Liver (tissue), 9 donors: ENCODE results near the gene TPST2. TPM values are rescaled to one million over a fixed set of nuclear protein-coding genes. Genes with fewer than 3 reads are reported as not detected.

Experiments
- DNase-seq: peaks from one replicate; pipeline ENCODE4 v3.0.0-alpha.2; 2017; ENCODE audit warnings: low spot score
- H3K27ac ChIP-seq, 2 donors: one replicate each; pipeline ENCODE4 v1.7.0; 2013; ENCODE audit warnings: inconsistent platforms in 2 of 2, low read length in 2 of 2, control low read depth in 1 of 2, low read depth in 1 of 2, mild to moderate bottlenecking in 1 of 2
- H3K27me3 ChIP-seq, 4 donors: one replicate each; pipeline versions ENCODE4 v1.6.1 to v1.7.0; 2013; ENCODE audit warnings: low read length in 3 of 4, inconsistent platforms in 1 of 4, mild to moderate bottlenecking in 1 of 4, moderate library complexity in 1 of 4; ENCODE audit not compliant: control insufficient read depth in 4 of 4, insufficient read depth in 4 of 4
- H3K36me3 ChIP-seq, 4 donors: one replicate each; pipeline versions ENCODE4 v1.6.1 to v1.7.0; 2013; ENCODE audit warnings: low read length in 3 of 4, mild to moderate bottlenecking in 3 of 4, low read depth in 1 of 4, moderate library complexity in 1 of 4; ENCODE audit not compliant: control insufficient read depth in 4 of 4, insufficient read depth in 3 of 4
- H3K4me1 ChIP-seq, 4 donors: one replicate each; pipeline versions ENCODE4 v1.6.1 to v1.7.0; 2013; ENCODE audit warnings: low read length in 3 of 4, mild to moderate bottlenecking in 3 of 4, moderate library complexity in 1 of 4; ENCODE audit not compliant: control insufficient read depth in 4 of 4, insufficient read depth in 4 of 4
- H3K4me3 ChIP-seq, 3 donors: one replicate each; pipeline versions ENCODE4 v1.6.1 to v1.7.0; 2013; ENCODE audit warnings: low read length in 3 of 3, control low read depth in 1 of 3, low read depth in 1 of 3, mild to moderate bottlenecking in 1 of 3
- H3K9ac ChIP-seq, 2 donors: one replicate each; pipeline ENCODE4 v1.7.0; 2013; ENCODE audit warnings: low read length in 2 of 2, mild to moderate bottlenecking in 2 of 2, moderate library complexity in 2 of 2, control low read depth in 1 of 2, low read depth in 1 of 2
- H3K9me3 ChIP-seq, 4 donors: one replicate each; pipeline versions ENCODE4 v1.6.1 to v1.7.0; 2013; ENCODE audit warnings: low read length in 3 of 4; ENCODE audit not compliant: control insufficient read depth in 4 of 4
- ATF3 ChIP-seq: IDR thresholded peaks from 2 replicates; pipeline ENCODE4 v1.6.1; 2016; ENCODE audit warnings: antibody characterized with exemption
- EGR1 ChIP-seq, 2 donors: IDR thresholded peaks; 2 replicates each; pipeline ENCODE4 v1.6.1; 2016 to 2018; ENCODE audit warnings: antibody characterized with exemption in 2 of 2, low read depth in 2 of 2
- FOXA1 ChIP-seq: IDR thresholded peaks from 2 replicates; pipeline ENCODE4 v1.6.1; 2016; ENCODE audit warnings: antibody characterized with exemption
- FOXA2 ChIP-seq: IDR thresholded peaks from 2 replicates; pipeline ENCODE4 v1.6.1; 2016; ENCODE audit warnings: antibody characterized with exemption
- GABPA ChIP-seq, 2 donors: IDR thresholded peaks in 1 of 2; conservative IDR thresholded peaks in 1 of 2; 2 replicates each; pipeline ENCODE4 v1.6.1; 2016; ENCODE audit warnings: antibody characterized with exemption in 2 of 2, mild to moderate bottlenecking in 1 of 2, moderate library complexity in 1 of 2
- HNF4A ChIP-seq, 2 donors: conservative IDR thresholded peaks; 2 replicates each; pipeline ENCODE4 v1.6.1; 2016; ENCODE audit warnings: antibody characterized with exemption in 2 of 2, mild to moderate bottlenecking in 2 of 2
- HNF4G ChIP-seq: IDR thresholded peaks from 2 replicates; pipeline ENCODE4 v1.6.1; 2016; ENCODE audit warnings: antibody characterized with exemption
- JUND ChIP-seq, 2 donors: IDR thresholded peaks; 2 replicates each; pipeline ENCODE4 v1.6.1; 2016; ENCODE audit warnings: antibody characterized with exemption in 2 of 2
- NR2F2 ChIP-seq: IDR thresholded peaks from 2 replicates; pipeline ENCODE4 v1.6.1; 2016; ENCODE audit warnings: antibody characterized with exemption
- RAD21 ChIP-seq, 2 donors: IDR thresholded peaks; 2 replicates each; pipeline ENCODE4 v1.6.1; 2016; ENCODE audit warnings: antibody characterized with exemption in 2 of 2, mild to moderate bottlenecking in 2 of 2
- RXRA ChIP-seq, 2 donors: IDR thresholded peaks; 2 replicates each; pipeline ENCODE4 v1.6.1; 2017 to 2018; ENCODE audit warnings: antibody characterized with exemption in 2 of 2, mild to moderate bottlenecking in 1 of 2
- SP1 ChIP-seq: IDR thresholded peaks from 2 replicates; pipeline ENCODE4 v1.6.1; 2018; ENCODE audit warnings: antibody characterized with exemption, mild to moderate bottlenecking
- TAF1 ChIP-seq: conservative IDR thresholded peaks from 2 replicates; pipeline ENCODE4 v1.6.1; 2016; ENCODE audit warnings: antibody characterized with exemption, mild to moderate bottlenecking
- YY1 ChIP-seq: IDR thresholded peaks from 2 replicates; pipeline ENCODE4 v1.6.1; 2016; ENCODE audit warnings: antibody characterized with exemption, mild to moderate bottlenecking
- ZBTB33 ChIP-seq: IDR thresholded peaks from 2 replicates; pipeline ENCODE4 v1.6.1; 2016; ENCODE audit warnings: antibody characterized with exemption
- WGBS: extraction: QIAGEN DNeasy Blood & Tissue Kit; methylation state at CpG from one replicate; pipeline ENCODE4 v1.1.7; 2013; 5-methylcytosine and 5-hydroxymethylcytosine counted together
- polyA plus RNA-seq, 2 donors: library from polyadenylated mRNA; stranded (reverse) in 1 of 2; unstranded in 1 of 2; fragments of 200-250 nt in 1 of 2; fragments of >200 nt in 1 of 2; fragmentation: Nextera tagmentation in 1 of 2; extraction: Ambion mirVana in 1 of 2; gene quantifications; one replicate each; pipeline versions ENCODE4 v1.2.1 to v1.2.3, GENCODE V29; 2013 to 2015
- total RNA-seq, 2 donors: library from RNA; depleted of rRNA; stranded (reverse); fragments of >200 nt; gene quantifications; one replicate each; pipeline ENCODE4 v1.2.3, GENCODE V29; 2014
- TF ChIP-seq, protein P1 (sequence below): IDR thresholded peaks from 2 replicates; pipeline ENCODE4 v1.6.1; 2016; ENCODE audit warnings: antibody characterized with exemption
- TF ChIP-seq, protein P2 (sequence below): fragments of 150-350 bp; IDR thresholded peaks from 2 replicates; pipeline ENCODE4 v1.5.1; 2017; ENCODE audit warnings: improper control_type of control experiment, low read depth, low read length; ENCODE audit not compliant: missing input control
- TF ChIP-seq, protein P3 (sequence below): IDR thresholded peaks from 2 replicates; pipeline ENCODE4 v1.6.1; 2016; ENCODE audit warnings: antibody characterized with exemption, mild to moderate bottlenecking
- donor health status: healthy.
- donor health status: healthy.
- donor health status: healthy.
- donor health status: healthy.
- donor health status: healthy.

TPST2 gene
- total and polyA plus RNA-seq, 4 donors, result 33.3 to 109 (median 69.7) TPM

GRCh38 chr22:26567610-26568009 is 22.3 kb downstream of the TPST2 start (continued):
- TF ChIP-seq, protein P1, sequence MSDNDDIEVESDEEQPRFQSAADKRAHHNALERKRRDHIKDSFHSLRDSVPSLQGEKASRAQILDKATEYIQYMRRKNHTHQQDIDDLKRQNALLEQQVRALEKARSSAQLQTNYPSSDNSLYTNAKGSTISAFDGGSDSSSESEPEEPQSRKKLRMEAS, result no peak
- TF ChIP-seq ZBTB33 (no peak), FOXA1 (no peak), RXRA (IDR thresholded peaks at IDR 0.05) (no peak), RAD21 (IDR thresholded peaks at IDR 0.05) (no peak)

DNA sequence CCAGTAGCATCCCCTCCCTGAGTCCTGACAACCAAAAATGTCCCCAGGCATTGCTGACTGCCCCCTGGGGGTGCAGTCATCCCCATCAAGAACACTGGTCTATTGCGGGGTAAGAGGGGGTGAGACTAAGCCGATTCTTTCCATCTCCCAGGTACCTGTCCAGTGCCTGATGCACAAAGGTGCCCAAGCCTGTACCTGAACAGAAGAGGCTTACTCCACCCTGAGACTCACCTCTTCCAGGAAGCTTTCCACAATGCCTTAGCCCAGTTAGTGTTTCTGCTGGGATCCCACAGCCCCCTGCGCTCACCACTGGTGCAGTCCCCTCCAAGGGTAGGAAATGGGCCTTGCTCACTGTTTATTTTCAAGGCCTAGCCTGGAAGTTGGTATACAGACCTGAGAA is 22.9 kb downstream of the TPST2 start:
- Histone ChIP-seq H3K4me1 (peaks cover 0 to 61% (median 40%) of the 10 kb centered on the region in 4 donors), H3K27me3 (no peaks in the 10 kb centered on the region), H3K4me3 (no peak overlapping the region), H3K27ac (no peak overlapping the region), H3K9ac (no peak overlapping the region), H3K9me3 (no peaks in the 10 kb centered on the region), H3K36me3 (peaks cover 1 to 7% (median 4%) of the 10 kb centered on the region in 4 donors)
- 98% methylated on average over 3 of the region's 3 CpGs for WGBS
- no peak for DNase-seq
- no peak for TF ChIP-seq NR2F2
- TF ChIP-seq JUND (IDR thresholded peaks at IDR 0.05), result no peak
- TF ChIP-seq GABPA (IDR thresholded peaks at IDR 0.05 in 1 of 2, conservative IDR thresholded peaks at IDR 0.05 in 1 of 2), result no peak
- TF ChIP-seq RAD21 (IDR thresholded peaks at IDR 0.05), result no peak
- TF ChIP-seq, protein P1, result no peak
- TF ChIP-seq TAF1, result no peak
- TF ChIP-seq ZBTB33, result no peak
- TF ChIP-seq EGR1 (IDR thresholded peaks at IDR 0.05; ENCODE audit: low read depth in 2 of 2), result no peak
- TF ChIP-seq, protein P2, sequence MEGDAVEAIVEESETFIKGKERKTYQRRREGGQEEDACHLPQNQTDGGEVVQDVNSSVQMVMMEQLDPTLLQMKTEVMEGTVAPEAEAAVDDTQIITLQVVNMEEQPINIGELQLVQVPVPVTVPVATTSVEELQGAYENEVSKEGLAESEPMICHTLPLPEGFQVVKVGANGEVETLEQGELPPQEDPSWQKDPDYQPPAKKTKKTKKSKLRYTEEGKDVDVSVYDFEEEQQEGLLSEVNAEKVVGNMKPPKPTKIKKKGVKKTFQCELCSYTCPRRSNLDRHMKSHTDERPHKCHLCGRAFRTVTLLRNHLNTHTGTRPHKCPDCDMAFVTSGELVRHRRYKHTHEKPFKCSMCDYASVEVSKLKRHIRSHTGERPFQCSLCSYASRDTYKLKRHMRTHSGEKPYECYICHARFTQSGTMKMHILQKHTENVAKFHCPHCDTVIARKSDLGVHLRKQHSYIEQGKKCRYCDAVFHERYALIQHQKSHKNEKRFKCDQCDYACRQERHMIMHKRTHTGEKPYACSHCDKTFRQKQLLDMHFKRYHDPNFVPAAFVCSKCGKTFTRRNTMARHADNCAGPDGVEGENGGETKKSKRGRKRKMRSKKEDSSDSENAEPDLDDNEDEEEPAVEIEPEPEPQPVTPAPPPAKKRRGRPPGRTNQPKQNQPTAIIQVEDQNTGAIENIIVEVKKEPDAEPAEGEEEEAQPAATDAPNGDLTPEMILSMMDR, result no peak
- no peak for TF ChIP-seq FOXA2
- TF ChIP-seq YY1, result no peak
- no peak for TF ChIP-seq FOXA1
- TF ChIP-seq, protein P3, sequence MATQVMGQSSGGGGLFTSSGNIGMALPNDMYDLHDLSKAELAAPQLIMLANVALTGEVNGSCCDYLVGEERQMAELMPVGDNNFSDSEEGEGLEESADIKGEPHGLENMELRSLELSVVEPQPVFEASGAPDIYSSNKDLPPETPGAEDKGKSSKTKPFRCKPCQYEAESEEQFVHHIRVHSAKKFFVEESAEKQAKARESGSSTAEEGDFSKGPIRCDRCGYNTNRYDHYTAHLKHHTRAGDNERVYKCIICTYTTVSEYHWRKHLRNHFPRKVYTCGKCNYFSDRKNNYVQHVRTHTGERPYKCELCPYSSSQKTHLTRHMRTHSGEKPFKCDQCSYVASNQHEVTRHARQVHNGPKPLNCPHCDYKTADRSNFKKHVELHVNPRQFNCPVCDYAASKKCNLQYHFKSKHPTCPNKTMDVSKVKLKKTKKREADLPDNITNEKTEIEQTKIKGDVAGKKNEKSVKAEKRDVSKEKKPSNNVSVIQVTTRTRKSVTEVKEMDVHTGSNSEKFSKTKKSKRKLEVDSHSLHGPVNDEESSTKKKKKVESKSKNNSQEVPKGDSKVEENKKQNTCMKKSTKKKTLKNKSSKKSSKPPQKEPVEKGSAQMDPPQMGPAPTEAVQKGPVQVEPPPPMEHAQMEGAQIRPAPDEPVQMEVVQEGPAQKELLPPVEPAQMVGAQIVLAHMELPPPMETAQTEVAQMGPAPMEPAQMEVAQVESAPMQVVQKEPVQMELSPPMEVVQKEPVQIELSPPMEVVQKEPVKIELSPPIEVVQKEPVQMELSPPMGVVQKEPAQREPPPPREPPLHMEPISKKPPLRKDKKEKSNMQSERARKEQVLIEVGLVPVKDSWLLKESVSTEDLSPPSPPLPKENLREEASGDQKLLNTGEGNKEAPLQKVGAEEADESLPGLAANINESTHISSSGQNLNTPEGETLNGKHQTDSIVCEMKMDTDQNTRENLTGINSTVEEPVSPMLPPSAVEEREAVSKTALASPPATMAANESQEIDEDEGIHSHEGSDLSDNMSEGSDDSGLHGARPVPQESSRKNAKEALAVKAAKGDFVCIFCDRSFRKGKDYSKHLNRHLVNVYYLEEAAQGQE, result no peak
- TF ChIP-seq HNF4A (conservative IDR thresholded peaks at IDR 0.05), result no peak
- no peak for TF ChIP-seq HNF4G
- TF ChIP-seq ATF3, result no peak
- TF ChIP-seq RXRA (IDR thresholded peaks at IDR 0.05), result no peak
- no peak for TF ChIP-seq SP1
